A549 (cell line): ENCODE data around the gene SHH. TPM values are rescaled to one million over a fixed set of nuclear protein-coding genes. Genes with fewer than 3 reads are reported as not detected.

Experiments used
- ATAC-seq, 2 experiments: fragments of 200-7000 bp in 1 of 2; fragments of >200 bp in 1 of 2; cut with Nextera tagmentation in 1 of 2; cut with Tn5 transposase in 1 of 2; 3 replicates each; pipeline versions ENCODE4 v1.8.0 to v1.9.1; 2018 to 2020; ENCODE audit warnings: mild to moderate bottlenecking in 1 of 2, moderate library complexity in 1 of 2
- CTCF ChIA-PET: fragments of 300-600 bp; sonication (Branson Sonifier 250); formaldehyde crosslinking; extraction: SDS; loops from one replicate; lab custom pipeline; 2021; ENCODE audit warnings: antibody characterized with exemption, inconsistent platforms; lab: Yijun Ruan, JAX
- POLR2A ChIA-PET: fragments of 350-600 bp; formaldehyde crosslinking; extraction: SDS; loops from one replicate; lab custom pipeline; 2021; ENCODE audit warnings: antibody characterized with exemption, inconsistent platforms; lab: Yijun Ruan, JAX
- DNase-seq, 2 experiments: peaks; one replicate each; pipeline versions ENCODE4 v3.0.0 to v3.0.0-alpha.2; 2011 to 2016; ENCODE audit warnings: low read depth in 1 of 2, low spot score in 1 of 2
- FAIRE-seq: peaks from 2 replicates; lab custom pipeline; 2011; peaks lifted over from hg19 to GRCh38; lab: Jason Lieb, UNC
- H3K27ac ChIP-seq, 2 experiments: fragments of >200 bp; sonication (Bioruptor Twin); formaldehyde crosslinking; 3 replicates each; pipeline ENCODE4 v1.5.1; 2016 to 2017
- H3K4me1 ChIP-seq: fragments of >200 bp; sonication (Bioruptor Twin); formaldehyde crosslinking; 3 replicates; pipeline ENCODE4 v1.6.1; 2016
- H3K4me2 ChIP-seq: fragments of >200 bp; sonication (Bioruptor Twin); formaldehyde crosslinking; 3 replicates; pipeline ENCODE4 v1.6.1; 2016
- H3K4me3 ChIP-seq: fragments of >200 bp; sonication (Bioruptor Twin); formaldehyde crosslinking; 3 replicates; pipeline ENCODE4 v1.5.1; 2016
- H3K9me3 ChIP-seq: fragments of >200 bp; sonication (Bioruptor Twin); formaldehyde crosslinking; 3 replicates; pipeline ENCODE4 v1.6.1; 2016
- BCL3 ChIP-seq: fragments of >200 bp; sonication (Bioruptor Twin); formaldehyde crosslinking; IDR thresholded peaks from 3 replicates; pipeline ENCODE4 v1.6.1; 2016
- CBX2 ChIP-seq: fragments of 200-600 bp; sonication (generic); IDR thresholded peaks from 2 replicates; pipeline ENCODE4 v1.6.1; 2016; ENCODE audit warnings: low read depth, mild to moderate bottlenecking, borderline replicate concordance
- CEBPB ChIP-seq, 2 experiments: fragments of >200 bp in 1 of 2; sonication (Bioruptor Twin) in 1 of 2; formaldehyde crosslinking in 1 of 2; IDR thresholded peaks; 2 replicates each; pipeline ENCODE4 v1.6.1; 2012 to 2016
- CHD2 ChIP-seq: fragments of 150-350 bp; IDR thresholded peaks from 2 replicates; pipeline ENCODE4 v1.6.1; 2014; ENCODE audit warnings: low read length; ENCODE audit not compliant: partially characterized antibody
- CHD4 ChIP-seq: fragments of 200-600 bp; sonication (generic); IDR thresholded peaks from 2 replicates; pipeline ENCODE4 v1.6.1; 2016; ENCODE audit warnings: antibody characterized with exemption, mild to moderate bottlenecking, borderline replicate concordance
- EHMT2 ChIP-seq: fragments of 200-600 bp; sonication (generic); IDR thresholded peaks from 2 replicates; pipeline ENCODE4 v1.6.1; 2016; ENCODE audit warnings: antibody characterized with exemption, low read depth, mild to moderate bottlenecking, moderate library complexity
- ELK1 ChIP-seq: fragments of 150-350 bp; IDR thresholded peaks from 2 replicates; pipeline ENCODE4 v1.6.1; 2014; ENCODE audit warnings: low read depth, mild to moderate bottlenecking, low read length
- ESRRA ChIP-seq: fragments of 150-350 bp; IDR thresholded peaks from 2 replicates; pipeline ENCODE4 v1.6.1; 2014; ENCODE audit warnings: mild to moderate bottlenecking, low read length, borderline replicate concordance
- GATA3 ChIP-seq: IDR thresholded peaks from 2 replicates; pipeline ENCODE4 v1.6.1; 2012; ENCODE audit warnings: borderline replicate concordance
- HOXB5 ChIP-seq: fragments of 250-450 bp; sonication (Bioruptor Pico); IDR thresholded peaks from 2 replicates; pipeline ENCODE4 v1.5.0; 2020; ENCODE audit warnings: mild to moderate bottlenecking, moderate library complexity
- JUN ChIP-seq, 2 experiments: fragments of >200 bp; sonication (Bioruptor Twin); formaldehyde crosslinking; IDR thresholded peaks; 2 replicates in 1 of 2; 3 replicates in 1 of 2; pipeline ENCODE4 v1.6.1; 2016 to 2017
- KDM1A ChIP-seq: fragments of 200-600 bp; sonication (generic); IDR thresholded peaks from 2 replicates; pipeline ENCODE4 v1.6.1; 2016; ENCODE audit warnings: low read depth, mild to moderate bottlenecking
- NFE2L2 ChIP-seq: fragments of 150-350 bp; conservative IDR thresholded peaks from 2 replicates; pipeline ENCODE4 v1.6.1; 2014; ENCODE audit warnings: low read length
- NPAS2 ChIP-seq: fragments of 250-450 bp; sonication (Bioruptor Pico); IDR thresholded peaks from 2 replicates; pipeline ENCODE4 v1.8.0; 2022; ENCODE audit warnings: mild to moderate bottlenecking, moderate library complexity, borderline replicate concordance
- POLR2A ChIP-seq: IDR thresholded peaks from 2 replicates; pipeline ENCODE4 v1.6.1; 2012; ENCODE audit warnings: mild to moderate bottlenecking, low read length
- RAD21 ChIP-seq, 2 experiments: fragments of >200 bp in 1 of 2; sonication (Bioruptor Twin) in 1 of 2; formaldehyde crosslinking in 1 of 2; IDR thresholded peaks in 1 of 2; conservative IDR thresholded peaks in 1 of 2; 2 replicates in 1 of 2; 3 replicates in 1 of 2; pipeline ENCODE4 v1.6.1; 2012 to 2018; ENCODE audit warnings: inconsistent platforms in 1 of 2
- RCOR1 ChIP-seq: fragments of 150-350 bp; IDR thresholded peaks from 2 replicates; pipeline ENCODE4 v1.6.1; 2014; ENCODE audit warnings: antibody characterized with exemption, low read length, low read depth
- ZNF302 ChIP-seq: fragments of 250-450 bp; sonication (Bioruptor Pico); IDR thresholded peaks from 2 replicates; pipeline ENCODE4 v1.9.0; 2021; ENCODE audit warnings: inconsistent platforms, mild to moderate bottlenecking, moderate library complexity
- WGBS: methylation state at CpG from one replicate; pipeline ENCODE4 v1.1.6; 2017; ENCODE audit errors: missing lambda C conversion rate; 5-methylcytosine and 5-hydroxymethylcytosine counted together
- polyA plus RNA-seq, 4 experiments: library from polyadenylated mRNA; depleted of rRNA in 3 of 4; stranded (reverse); fragments of >200 nt; fragmentation: RNase III in 1 of 4; extraction: RNeasy Plus Mini Kit Qiagen cat#74134 plus additional on column Dnase treatment in 1 of 4; gene quantifications; 2 replicates in 3 of 4; 3 replicates in 1 of 4; pipeline ENCODE4 v1.2.3, GENCODE V29; 2011 to 2017
- TF ChIP-seq, protein P1 (sequence below): fragments of 450-650 bp; IDR thresholded peaks from 2 replicates; pipeline ENCODE4 v1.6.1; 2014; ENCODE audit warnings: antibody characterized with exemption
- TF ChIP-seq, protein P2 (sequence below): IDR thresholded peaks from 2 replicates; pipeline ENCODE4 v1.6.1; 2012
- TF ChIP-seq, protein P3 (sequence below): fragments of >200 bp; sonication (Bioruptor Twin); formaldehyde crosslinking; IDR thresholded peaks from 3 replicates; pipeline ENCODE4 v1.5.1; 2016

Gene SHH
- polyA plus RNA-seq, 2 of the 4 experiments (the other 2 are of a cell fraction): 0.84 to 1.2 TPM

GRCh38 chr7:155858521-155859061 is 46.3 kb upstream of the SHH start (continued):
- TF ChIP-seq CBX2 (no peak), RCOR1 (no peak), KDM1A (no peak), HOXB5 (CRISPR knock-in tag) (no peak), NFE2L2 (no peak), BCL3 (no peak), POLR2A (no peak), EHMT2 (no peak), ZNF302 (no peak)
- TF ChIP-seq, protein P1, sequence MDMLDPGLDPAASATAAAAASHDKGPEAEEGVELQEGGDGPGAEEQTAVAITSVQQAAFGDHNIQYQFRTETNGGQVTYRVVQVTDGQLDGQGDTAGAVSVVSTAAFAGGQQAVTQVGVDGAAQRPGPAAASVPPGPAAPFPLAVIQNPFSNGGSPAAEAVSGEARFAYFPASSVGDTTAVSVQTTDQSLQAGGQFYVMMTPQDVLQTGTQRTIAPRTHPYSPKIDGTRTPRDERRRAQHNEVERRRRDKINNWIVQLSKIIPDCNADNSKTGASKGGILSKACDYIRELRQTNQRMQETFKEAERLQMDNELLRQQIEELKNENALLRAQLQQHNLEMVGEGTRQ: no peak
- TF ChIP-seq, protein P2, sequence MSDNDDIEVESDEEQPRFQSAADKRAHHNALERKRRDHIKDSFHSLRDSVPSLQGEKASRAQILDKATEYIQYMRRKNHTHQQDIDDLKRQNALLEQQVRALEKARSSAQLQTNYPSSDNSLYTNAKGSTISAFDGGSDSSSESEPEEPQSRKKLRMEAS: peak; percentile 75

DNA sequence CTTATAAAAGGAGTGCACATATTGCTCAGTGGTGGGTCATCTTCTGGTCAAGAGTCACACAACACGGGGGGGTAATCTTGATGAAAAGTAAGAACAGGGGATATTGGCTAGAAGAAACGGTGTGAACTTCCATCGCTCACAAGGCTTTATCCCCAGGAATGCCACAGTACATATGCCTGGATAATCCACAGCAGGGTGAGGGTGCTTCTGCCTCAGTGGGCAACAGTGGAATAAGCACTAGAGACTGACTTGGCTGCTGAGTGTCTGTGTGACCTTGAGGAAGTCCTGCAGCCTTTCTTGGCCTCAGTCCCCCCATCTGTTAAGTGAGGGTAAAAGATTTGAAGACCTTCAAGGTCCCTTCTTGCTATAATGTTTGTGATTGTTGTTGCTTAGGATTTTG is 44.9 kb upstream of the SHH start:
- POLR2A ChIA-PET: no interaction called here
- CTCF ChIA-PET: interaction anchor here (1.0 kb wide), 1 partner anchor 14 kb away, joined by 3 read pairs; no protein-coding TSS in a partner anchor
- no peak for ATAC-seq
- H3K9me3 ChIP-seq: 0 out of 3 replicates have a peak, but pooled peaks cover 6% of the 10 kb centered on the region
- no peak for FAIRE-seq
- WGBS: 88% methylated on average over 3 of the region's 3 CpGs
- H3K4me3 ChIP-seq: no peak overlapping the region
- TF ChIP-seq, protein P2: no peak
- no peak for TF ChIP-seq CEBPB (IDR thresholded peaks at IDR 0.05)
- no peak for TF ChIP-seq GATA3
- TF ChIP-seq CHD4: no peak
- no peak for TF ChIP-seq RCOR1
- no peak for TF ChIP-seq CHD2
- no peak for TF ChIP-seq EHMT2
- TF ChIP-seq, all 56 proteins: peak for 0
- DNase-seq: no peak
- Histone ChIP-seq H3K4me2 (no peak overlapping the region), H3K27ac (peak overlapping the region; percentile 52 to 87; a peak in 5 of 6 replicates), H3K4me1 (peaks cover 50% of the 10 kb centered on the region)

- CTCF ChIA-PET: interaction anchor here (1.0 kb wide), 1 partner anchor 13 kb away, joined by 3 read pairs; no protein-coding TSS in a partner anchor
- H3K9me3 ChIP-seq: 0 out of 3 replicates have a peak, but pooled peaks cover 6% of the 10 kb centered on the region
- ATAC-seq: no peak
- peaks cover 45% of the 10 kb centered on the region for H3K4me1 ChIP-seq
- no peak overlapping the region for H3K4me3 ChIP-seq
- POLR2A ChIA-PET: no interaction called here
- FAIRE-seq: no peak
- no peak overlapping the region for H3K4me2 ChIP-seq
- no peak for DNase-seq
- TF ChIP-seq ESRRA (no peak), ELK1 (no peak), RAD21 (conservative IDR thresholded peaks at IDR 0.05 in 1 of 2, IDR thresholded peaks at IDR 0.05 in 1 of 2) (no peak), ZNF302 (no peak), NPAS2 (CRISPR knock-in tag) (no peak), JUN (IDR thresholded peaks at IDR 0.05) (no peak)
- TF ChIP-seq, protein P3, sequence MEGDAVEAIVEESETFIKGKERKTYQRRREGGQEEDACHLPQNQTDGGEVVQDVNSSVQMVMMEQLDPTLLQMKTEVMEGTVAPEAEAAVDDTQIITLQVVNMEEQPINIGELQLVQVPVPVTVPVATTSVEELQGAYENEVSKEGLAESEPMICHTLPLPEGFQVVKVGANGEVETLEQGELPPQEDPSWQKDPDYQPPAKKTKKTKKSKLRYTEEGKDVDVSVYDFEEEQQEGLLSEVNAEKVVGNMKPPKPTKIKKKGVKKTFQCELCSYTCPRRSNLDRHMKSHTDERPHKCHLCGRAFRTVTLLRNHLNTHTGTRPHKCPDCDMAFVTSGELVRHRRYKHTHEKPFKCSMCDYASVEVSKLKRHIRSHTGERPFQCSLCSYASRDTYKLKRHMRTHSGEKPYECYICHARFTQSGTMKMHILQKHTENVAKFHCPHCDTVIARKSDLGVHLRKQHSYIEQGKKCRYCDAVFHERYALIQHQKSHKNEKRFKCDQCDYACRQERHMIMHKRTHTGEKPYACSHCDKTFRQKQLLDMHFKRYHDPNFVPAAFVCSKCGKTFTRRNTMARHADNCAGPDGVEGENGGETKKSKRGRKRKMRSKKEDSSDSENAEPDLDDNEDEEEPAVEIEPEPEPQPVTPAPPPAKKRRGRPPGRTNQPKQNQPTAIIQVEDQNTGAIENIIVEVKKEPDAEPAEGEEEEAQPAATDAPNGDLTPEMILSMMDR: no peak
- whole genome bisulfite sequencing: 83% methylated on average over 3 of the region's 3 CpGs
- H3K27ac ChIP-seq: peak overlapping the region; percentile 37 to 87; a peak in 5 of 6 replicates
These were observed 44.4 kb upstream of the SHH start for GRCh38 chr7:155856656-155857055.
